ENCODE data around the gene ADAM12.

ADAM12 gene

DNA sequence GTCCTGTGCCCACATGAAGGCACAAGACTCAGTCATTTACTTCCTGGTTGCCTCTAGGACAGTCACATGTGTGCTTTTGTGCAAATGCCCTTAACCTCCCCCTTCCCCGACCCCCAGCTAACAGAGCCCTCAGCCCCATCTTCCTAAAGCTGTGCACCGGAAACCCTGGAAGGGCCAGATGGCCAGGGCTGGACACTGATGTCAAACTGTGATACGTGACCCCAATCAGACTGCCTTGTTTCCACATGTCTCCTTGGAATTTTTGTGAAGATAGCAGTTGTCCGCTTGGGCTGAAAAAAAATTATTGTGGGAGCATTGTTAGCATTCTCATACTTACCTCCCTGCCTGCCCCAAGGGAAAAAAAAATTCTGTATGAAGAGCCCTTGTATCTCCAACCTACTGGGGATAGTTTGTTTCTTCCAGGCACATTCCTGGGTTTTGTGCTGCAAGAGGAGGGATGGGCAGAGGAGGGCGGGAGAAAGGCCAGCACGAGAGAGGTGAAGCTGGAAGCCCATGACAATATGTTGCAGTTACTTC, 17.0 kb upstream of the ADAM12 start:
- no peak for DNase-seq (ENCODE audit: low read depth)
- in situ Hi-C loops (cut with HindIII; ENCODE audit: low sequenced_read_pairs): no loop called here
- TF ChIP-seq, protein P1, sequence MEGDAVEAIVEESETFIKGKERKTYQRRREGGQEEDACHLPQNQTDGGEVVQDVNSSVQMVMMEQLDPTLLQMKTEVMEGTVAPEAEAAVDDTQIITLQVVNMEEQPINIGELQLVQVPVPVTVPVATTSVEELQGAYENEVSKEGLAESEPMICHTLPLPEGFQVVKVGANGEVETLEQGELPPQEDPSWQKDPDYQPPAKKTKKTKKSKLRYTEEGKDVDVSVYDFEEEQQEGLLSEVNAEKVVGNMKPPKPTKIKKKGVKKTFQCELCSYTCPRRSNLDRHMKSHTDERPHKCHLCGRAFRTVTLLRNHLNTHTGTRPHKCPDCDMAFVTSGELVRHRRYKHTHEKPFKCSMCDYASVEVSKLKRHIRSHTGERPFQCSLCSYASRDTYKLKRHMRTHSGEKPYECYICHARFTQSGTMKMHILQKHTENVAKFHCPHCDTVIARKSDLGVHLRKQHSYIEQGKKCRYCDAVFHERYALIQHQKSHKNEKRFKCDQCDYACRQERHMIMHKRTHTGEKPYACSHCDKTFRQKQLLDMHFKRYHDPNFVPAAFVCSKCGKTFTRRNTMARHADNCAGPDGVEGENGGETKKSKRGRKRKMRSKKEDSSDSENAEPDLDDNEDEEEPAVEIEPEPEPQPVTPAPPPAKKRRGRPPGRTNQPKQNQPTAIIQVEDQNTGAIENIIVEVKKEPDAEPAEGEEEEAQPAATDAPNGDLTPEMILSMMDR (IDR thresholded peaks at IDR 0.05; ENCODE audit: low read depth, low read length, missing control alignments): no peak

DNA sequence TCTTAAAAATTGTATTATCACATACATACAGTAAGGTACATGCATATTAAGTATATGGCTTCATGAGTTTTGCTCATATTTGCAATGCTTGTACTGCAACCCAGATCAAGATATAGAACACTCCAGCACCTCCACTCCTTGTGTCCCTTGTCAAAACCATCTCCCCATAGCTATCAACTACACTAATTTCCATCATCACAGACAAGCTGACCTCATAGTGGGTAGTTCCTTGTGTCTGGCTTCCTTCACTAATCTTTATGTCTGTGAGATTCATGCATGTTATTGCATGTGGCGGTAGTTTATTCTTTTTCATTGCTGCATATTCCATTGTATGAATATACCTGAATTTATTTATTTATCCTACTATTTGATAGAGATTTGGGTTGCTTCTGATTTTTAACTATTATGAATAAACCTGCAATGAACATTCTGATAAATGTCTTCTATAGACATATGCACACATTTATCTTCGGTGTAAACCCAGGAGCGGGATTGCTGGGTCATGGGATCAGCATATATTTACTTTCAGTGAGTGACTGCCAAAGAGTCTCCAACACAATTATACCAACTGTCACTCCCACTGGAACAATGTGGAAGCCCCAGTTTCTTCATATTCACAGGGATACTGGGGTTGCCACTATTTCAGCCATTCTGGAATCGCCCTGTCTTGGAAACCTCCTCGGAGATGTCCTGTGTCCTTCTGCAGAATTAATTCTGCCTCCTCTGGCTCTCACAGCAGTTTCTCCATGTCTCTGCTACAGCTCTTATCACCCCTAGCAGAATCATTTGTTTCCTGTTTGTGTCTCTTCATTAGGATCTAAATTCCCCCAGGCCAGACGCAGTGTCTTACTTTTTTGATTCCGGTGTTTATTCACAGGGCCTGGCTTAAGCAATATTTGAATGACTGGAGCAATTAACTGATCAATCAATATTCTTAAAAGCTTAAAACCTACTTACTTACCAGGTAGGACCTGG, 14.7 kb upstream of the ADAM12 start:
- H3K4me3 ChIP-seq (ENCODE audit: low read depth, low read length): no peak overlapping the region
- TF ChIP-seq, protein P1 (IDR thresholded peaks at IDR 0.05; ENCODE audit: low read depth, low read length, missing control alignments): no peak
- in situ Hi-C loops (cut with HindIII; ENCODE audit: low sequenced_read_pairs): no loop called here
- no peak for DNase-seq (ENCODE audit: low read depth)

More for the DNA sequence above, 17.0 kb upstream of the ADAM12 start:
- no peak overlapping the region for H3K4me3 ChIP-seq (ENCODE audit: low read depth, low read length)

DNA sequence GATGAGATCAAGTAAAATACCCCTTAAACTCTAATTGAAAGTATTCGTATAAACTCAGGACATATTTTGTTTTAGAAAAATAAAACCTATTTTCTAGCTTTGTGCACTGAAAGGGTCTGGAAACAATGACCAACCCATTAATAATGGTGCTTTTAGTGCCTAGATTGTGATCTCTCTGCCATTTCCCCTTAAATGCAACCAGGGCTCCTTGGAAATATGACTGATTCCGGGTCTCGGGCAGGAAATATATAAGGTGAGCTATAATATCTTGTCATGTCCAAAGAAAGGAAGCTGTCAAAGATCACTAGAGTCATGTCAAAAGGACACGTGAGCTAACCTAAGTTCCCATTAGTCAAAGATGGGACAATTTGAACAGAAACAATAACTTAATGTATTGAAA, 12.4 kb upstream of the ADAM12 start:
- TF ChIP-seq, protein P1 (IDR thresholded peaks at IDR 0.05; ENCODE audit: low read depth, low read length, missing control alignments): no peak
- no peak overlapping the region for H3K4me3 ChIP-seq (ENCODE audit: low read depth, low read length)
- no peak for DNase-seq (ENCODE audit: low read depth)
- in situ Hi-C loops (cut with HindIII; ENCODE audit: low sequenced_read_pairs): no loop called here

DNA sequence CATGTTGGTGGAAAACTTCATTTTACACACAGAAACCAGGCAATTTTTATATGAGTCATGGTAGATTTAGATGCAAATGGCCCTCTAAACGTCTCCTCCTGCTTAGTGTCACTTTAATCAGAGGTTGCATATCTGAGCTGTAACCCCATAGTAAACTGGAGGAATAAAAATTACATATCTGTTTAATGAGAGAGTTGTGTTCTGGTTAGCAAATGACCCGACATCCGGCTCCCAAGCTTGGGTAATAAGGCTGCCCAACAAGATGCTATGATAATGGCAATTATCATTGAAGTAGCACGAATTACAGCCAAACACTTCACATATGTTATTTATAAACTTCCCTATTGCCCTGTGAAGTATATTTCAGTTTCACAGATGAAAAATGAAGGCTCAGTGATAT, 10.6 kb upstream of the ADAM12 start:
- in situ Hi-C loops (cut with HindIII; ENCODE audit: low sequenced_read_pairs): no loop called here
- TF ChIP-seq, protein P1 (IDR thresholded peaks at IDR 0.05; ENCODE audit: low read depth, low read length, missing control alignments): no peak
- no peak for DNase-seq (ENCODE audit: low read depth)
- no peak overlapping the region for H3K4me3 ChIP-seq (ENCODE audit: low read depth, low read length)

DNA sequence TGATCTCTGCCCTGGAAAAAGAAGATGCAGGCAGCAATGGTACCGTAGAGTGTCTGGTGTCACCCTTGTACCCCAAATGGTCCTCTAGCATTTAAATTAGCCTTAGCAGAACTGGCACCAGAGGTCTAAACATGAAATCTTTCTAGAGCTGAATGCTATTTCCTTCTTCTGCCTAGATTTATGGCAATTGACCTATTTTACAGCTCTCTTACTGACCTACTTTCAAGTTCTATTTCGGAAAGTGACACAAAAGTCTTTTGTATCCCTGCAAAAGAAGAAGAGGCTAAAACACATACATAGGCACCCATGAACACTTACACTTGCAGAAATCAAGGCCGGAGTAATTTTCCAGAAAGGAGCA, 10.1 kb upstream of the ADAM12 start:
- H3K4me3 ChIP-seq (ENCODE audit: low read depth, low read length): no peak overlapping the region

DNA sequence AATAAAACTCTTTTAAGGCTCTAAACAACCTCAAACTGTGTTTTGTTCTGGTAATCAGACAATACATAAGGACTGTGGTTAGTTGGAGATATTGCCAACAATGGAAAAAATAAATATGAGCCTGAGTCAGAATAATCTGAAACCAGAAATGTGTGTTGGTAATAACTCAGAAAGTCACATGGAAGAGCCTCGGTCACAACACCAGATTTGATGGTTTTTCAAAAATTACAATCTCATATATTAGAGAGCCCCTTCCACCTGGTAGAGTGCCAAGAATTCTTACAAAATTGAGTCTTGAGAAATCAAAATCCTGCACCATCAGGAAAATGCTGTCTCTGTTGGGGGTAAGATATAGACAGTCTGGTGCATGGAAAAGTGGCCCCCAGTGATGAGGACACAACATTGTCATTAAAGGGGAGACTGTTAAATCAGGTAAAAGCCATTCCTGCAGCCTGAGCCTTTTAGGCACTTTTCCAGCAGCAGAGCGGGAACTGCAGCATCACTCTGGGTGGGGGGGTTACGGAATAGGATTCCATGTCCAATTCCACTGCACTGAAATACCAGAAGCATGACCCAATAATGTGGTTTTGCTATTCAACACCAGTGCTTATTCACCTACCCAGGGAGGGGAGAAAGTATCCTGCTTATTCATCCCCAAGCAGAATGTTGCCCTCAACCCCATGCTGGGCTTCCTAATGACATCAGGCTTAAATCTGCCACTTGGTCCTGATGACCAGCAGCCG, 9.5 kb upstream of the ADAM12 start:
- peak; percentile 98 for DNase-seq (ENCODE audit: low read depth)
- no peak overlapping the region for H3K4me3 ChIP-seq (ENCODE audit: low read depth, low read length)
- TF ChIP-seq, protein P1 (IDR thresholded peaks at IDR 0.05; ENCODE audit: low read depth, low read length, missing control alignments): no peak
- in situ Hi-C loops (cut with HindIII; ENCODE audit: low sequenced_read_pairs): no loop called here

More for the DNA sequence above, 10.1 kb upstream of the ADAM12 start:
- TF ChIP-seq, protein P1 (IDR thresholded peaks at IDR 0.05; ENCODE audit: low read depth, low read length, missing control alignments): no peak
- in situ Hi-C loops (cut with HindIII; ENCODE audit: low sequenced_read_pairs): no loop called here
- no peak for DNase-seq (ENCODE audit: low read depth)
